ENCODE results near the gene OR10H1.

OR10H1 gene

GRCh38 chr19:15769586-15769985 lies 45.9 kb downstream of the OR10H1 start:
- TF ChIP-seq TSHZ2 (CRISPR knock-in tag; IDR thresholded peaks at IDR 0.05), result no peak
- no peak for TF ChIP-seq PATZ1 (CRISPR knock-in tag; IDR thresholded peaks at IDR 0.05; ENCODE audit: borderline replicate concordance)
- no peak for TF ChIP-seq CSDC2 (CRISPR knock-in tag; IDR thresholded peaks at IDR 0.05)
- no peak for TF ChIP-seq CREB5 (CRISPR knock-in tag; IDR thresholded peaks at IDR 0.05; ENCODE audit: low read depth)
- TF ChIP-seq PPARA (CRISPR knock-in tag; IDR thresholded peaks at IDR 0.05; ENCODE audit: borderline replicate concordance), result no peak
- no peak for TF ChIP-seq POU6F1 (CRISPR knock-in tag; IDR thresholded peaks at IDR 0.05; ENCODE audit: borderline replicate concordance, low read depth)
- TF ChIP-seq ZFP30 (CRISPR knock-in tag; IDR thresholded peaks at IDR 0.05), result no peak
- TF ChIP-seq ESRRG (CRISPR knock-in tag; IDR thresholded peaks at IDR 0.05), result no peak
- TF ChIP-seq SNAI2 (CRISPR knock-in tag; IDR thresholded peaks at IDR 0.05), result no peak
- no peak for TF ChIP-seq BACH2 (CRISPR knock-in tag; IDR thresholded peaks at IDR 0.05; ENCODE audit: borderline replicate concordance)
- no peak for TF ChIP-seq CSRNP3 (CRISPR knock-in tag; IDR thresholded peaks at IDR 0.05)
- TF ChIP-seq TCF4 (CRISPR knock-in tag; IDR thresholded peaks at IDR 0.05; ENCODE audit: borderline replicate concordance), result no peak
- TF ChIP-seq ZC3H10 (CRISPR knock-in tag; IDR thresholded peaks at IDR 0.05), result no peak
- no peak for TF ChIP-seq RARB (CRISPR knock-in tag; IDR thresholded peaks at IDR 0.05)
- TF ChIP-seq ZFP3 (CRISPR knock-in tag; IDR thresholded peaks at IDR 0.05), result no peak
- no peak for ATAC-seq

- TF ChIP-seq CSRNP3 (CRISPR knock-in tag; IDR thresholded peaks at IDR 0.05), result no peak
- no peak for TF ChIP-seq ZFP30 (CRISPR knock-in tag; IDR thresholded peaks at IDR 0.05)
- no peak for TF ChIP-seq OSR1 (CRISPR knock-in tag; IDR thresholded peaks at IDR 0.05)
- no peak for TF ChIP-seq ISL1 (CRISPR knock-in tag; IDR thresholded peaks at IDR 0.05)
- TF ChIP-seq PPARA (CRISPR knock-in tag; IDR thresholded peaks at IDR 0.05; ENCODE audit: borderline replicate concordance), result no peak
- TF ChIP-seq GLIS3 (CRISPR knock-in tag; IDR thresholded peaks at IDR 0.05), result no peak
- TF ChIP-seq CSDC2 (CRISPR knock-in tag; IDR thresholded peaks at IDR 0.05), result no peak
- TF ChIP-seq ZFP3 (CRISPR knock-in tag; IDR thresholded peaks at IDR 0.05), result no peak
- TF ChIP-seq ESRRG (CRISPR knock-in tag; IDR thresholded peaks at IDR 0.05), result no peak
- TF ChIP-seq BACH2 (CRISPR knock-in tag; IDR thresholded peaks at IDR 0.05; ENCODE audit: borderline replicate concordance), result no peak
- no peak for TF ChIP-seq CREB5 (CRISPR knock-in tag; IDR thresholded peaks at IDR 0.05; ENCODE audit: low read depth)
- no peak for ATAC-seq
Observed at GRCh38 chr19:15759962-15760565, 55.4 kb downstream of the OR10H1 start.
